KMS-11 (cell line): ENCODE measurements around the gene AKAP7.

Experiments used
- H2AFZ ChIP-seq: fragments of 200-600 bp; sonication (generic); 2 replicates; pipeline ENCODE4 v1.6.1; 2016; ENCODE audit warnings: antibody characterized with exemption, mixed run types, low read depth
- H3K27ac ChIP-seq: fragments of 200-600 bp; sonication (generic); 2 replicates; pipeline ENCODE4 v1.6.1; 2016; ENCODE audit warnings: mild to moderate bottlenecking, mixed run types
- H3K27me3 ChIP-seq: fragments of 200-600 bp; sonication (generic); 2 replicates; pipeline ENCODE4 v1.6.1; 2017; ENCODE audit warnings: mild to moderate bottlenecking, low read depth, mixed run types, moderate library complexity; ENCODE audit not compliant: insufficient read depth
- H3K36me3 ChIP-seq: fragments of 200-600 bp; sonication (generic); 2 replicates; pipeline ENCODE4 v1.6.1; 2017; ENCODE audit warnings: mild to moderate bottlenecking, mixed run types; ENCODE audit not compliant: insufficient read depth
- H3K4me1 ChIP-seq: fragments of 200-600 bp; sonication (generic); 2 replicates; pipeline ENCODE4 v1.6.1; 2016; ENCODE audit warnings: mild to moderate bottlenecking, low read depth, mixed run types; ENCODE audit not compliant: poor library complexity, severe bottlenecking
- H3K4me2 ChIP-seq: fragments of 200-600 bp; sonication (generic); 2 replicates; pipeline ENCODE4 v1.7.0; 2016; ENCODE audit warnings: mild to moderate bottlenecking, mixed run types
- H3K4me3 ChIP-seq: fragments of 200-600 bp; sonication (generic); IDR thresholded peaks from 2 replicates; pipeline ENCODE4 v1.6.1; 2017; ENCODE audit warnings: low read depth, low read length, mixed read lengths; ENCODE audit not compliant: insufficient read depth
- H3K79me2 ChIP-seq: fragments of 200-600 bp; sonication (generic); 2 replicates; pipeline ENCODE4 v1.6.1; 2016; ENCODE audit warnings: low read depth, mixed run types; ENCODE audit not compliant: insufficient read depth
- H3K9ac ChIP-seq: fragments of 200-600 bp; sonication (generic); 2 replicates; pipeline ENCODE4 v1.6.1; 2016; ENCODE audit warnings: mild to moderate bottlenecking, mixed run types
- H4K20me1 ChIP-seq: fragments of 200-600 bp; sonication (generic); 2 replicates; pipeline ENCODE4 v1.6.1; 2016; ENCODE audit warnings: mild to moderate bottlenecking, mixed run types; ENCODE audit not compliant: insufficient read depth
- TF ChIP-seq, protein P1 (sequence below): fragments of 200-600 bp; sonication (generic); conservative IDR thresholded peaks from 2 replicates; pipeline ENCODE4 v1.6.1; 2017; ENCODE audit warnings: low read depth, mild to moderate bottlenecking, antibody characterized with exemption, low read length, moderate library complexity, mixed read lengths

AKAP7 gene

GRCh38 chr6:131305037-131305850 is 170.0 kb downstream of the AKAP7 start:
- Histone ChIP-seq H3K9ac (no peak overlapping the region), H2AFZ (no peak overlapping the region), H3K4me2 (no peak overlapping the region), H3K36me3 (no peaks in the 10 kb centered on the region), H4K20me1 (no peaks in the 10 kb centered on the region), H3K27me3 (no peaks in the 10 kb centered on the region), H3K27ac (no peak overlapping the region), H3K4me3 (no peak overlapping the region), H3K4me1 (no peaks in the 10 kb centered on the region), H3K79me2 (no peaks in the 10 kb centered on the region)
- TF ChIP-seq, protein P1, sequence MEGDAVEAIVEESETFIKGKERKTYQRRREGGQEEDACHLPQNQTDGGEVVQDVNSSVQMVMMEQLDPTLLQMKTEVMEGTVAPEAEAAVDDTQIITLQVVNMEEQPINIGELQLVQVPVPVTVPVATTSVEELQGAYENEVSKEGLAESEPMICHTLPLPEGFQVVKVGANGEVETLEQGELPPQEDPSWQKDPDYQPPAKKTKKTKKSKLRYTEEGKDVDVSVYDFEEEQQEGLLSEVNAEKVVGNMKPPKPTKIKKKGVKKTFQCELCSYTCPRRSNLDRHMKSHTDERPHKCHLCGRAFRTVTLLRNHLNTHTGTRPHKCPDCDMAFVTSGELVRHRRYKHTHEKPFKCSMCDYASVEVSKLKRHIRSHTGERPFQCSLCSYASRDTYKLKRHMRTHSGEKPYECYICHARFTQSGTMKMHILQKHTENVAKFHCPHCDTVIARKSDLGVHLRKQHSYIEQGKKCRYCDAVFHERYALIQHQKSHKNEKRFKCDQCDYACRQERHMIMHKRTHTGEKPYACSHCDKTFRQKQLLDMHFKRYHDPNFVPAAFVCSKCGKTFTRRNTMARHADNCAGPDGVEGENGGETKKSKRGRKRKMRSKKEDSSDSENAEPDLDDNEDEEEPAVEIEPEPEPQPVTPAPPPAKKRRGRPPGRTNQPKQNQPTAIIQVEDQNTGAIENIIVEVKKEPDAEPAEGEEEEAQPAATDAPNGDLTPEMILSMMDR, result no peak

- no peaks in the 10 kb centered on the region for H3K4me1 ChIP-seq
- H3K27me3 ChIP-seq, result no peaks in the 10 kb centered on the region
- no peaks in the 10 kb centered on the region for H3K79me2 ChIP-seq
- H3K4me3 ChIP-seq, result no peak overlapping the region
- no peak overlapping the region for H3K27ac ChIP-seq
- no peak overlapping the region for H3K4me2 ChIP-seq
- H2AFZ ChIP-seq, result no peak overlapping the region
- no peaks in the 10 kb centered on the region for H4K20me1 ChIP-seq
- TF ChIP-seq, protein P1, result no peak
- H3K36me3 ChIP-seq, result no peaks in the 10 kb centered on the region
- H3K9ac ChIP-seq, result no peak overlapping the region
Measured at GRCh38 chr6:131309437-131309836, 174.2 kb downstream of the AKAP7 start.

DNA sequence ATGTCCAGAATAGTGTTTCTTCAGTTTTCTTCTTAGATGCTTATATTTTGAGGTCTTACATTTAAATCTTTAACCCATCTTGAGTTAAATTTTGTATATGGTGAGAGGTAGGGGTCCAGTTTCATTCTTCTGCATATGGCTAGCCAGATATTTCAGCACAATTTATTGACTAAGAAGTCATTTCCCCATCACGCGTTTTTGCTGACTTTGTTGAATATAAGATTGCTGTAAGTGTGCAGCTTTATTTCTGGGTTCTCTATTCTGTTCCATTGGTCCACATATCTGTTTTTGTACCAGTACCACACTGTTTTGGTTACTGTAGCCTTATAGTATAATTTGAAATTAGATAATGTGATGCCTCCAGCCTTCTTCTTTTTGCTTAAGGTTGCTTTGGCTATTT is 179.6 kb downstream of the AKAP7 start:
- H3K9ac ChIP-seq, result no peak overlapping the region
- no peak overlapping the region for H2AFZ ChIP-seq
- H3K79me2 ChIP-seq, result no peaks in the 10 kb centered on the region
- H3K36me3 ChIP-seq, result no peaks in the 10 kb centered on the region
- no peak overlapping the region for H3K27ac ChIP-seq
- no peaks in the 10 kb centered on the region for H3K4me1 ChIP-seq
- no peak overlapping the region for H3K4me3 ChIP-seq
- H3K27me3 ChIP-seq, result no peaks in the 10 kb centered on the region
- no peak overlapping the region for H3K4me2 ChIP-seq
- TF ChIP-seq, protein P1, result no peak
- H4K20me1 ChIP-seq, result no peaks in the 10 kb centered on the region

DNA sequence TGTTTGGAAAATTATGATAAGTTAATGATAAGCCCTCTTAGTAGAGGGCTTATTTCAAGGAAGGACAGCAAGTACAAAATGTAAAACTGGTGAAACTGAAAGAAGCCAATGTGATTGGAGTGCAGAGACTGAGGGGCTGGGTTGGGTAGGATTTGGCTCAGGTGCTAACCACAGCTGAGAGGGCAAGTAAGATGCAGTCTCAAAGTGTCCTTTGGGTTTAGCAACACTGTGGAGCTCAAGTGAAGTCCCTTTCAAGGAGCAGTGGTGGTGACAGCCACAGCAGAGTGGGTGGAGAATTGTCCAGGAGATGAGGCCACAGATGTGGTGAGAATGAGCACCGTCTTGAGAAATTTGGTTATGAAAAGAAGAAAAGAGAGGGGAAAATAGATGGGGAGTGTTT is 181.4 kb downstream of the AKAP7 start:
- H3K9ac ChIP-seq, result no peak overlapping the region
- TF ChIP-seq, protein P1, result no peak

More for the DNA sequence above, 181.4 kb downstream of the AKAP7 start:
- no peak overlapping the region for H3K4me3 ChIP-seq
- H3K4me1 ChIP-seq, result no peaks in the 10 kb centered on the region
- no peaks in the 10 kb centered on the region for H3K27me3 ChIP-seq
- no peaks in the 10 kb centered on the region for H3K36me3 ChIP-seq
- no peaks in the 10 kb centered on the region for H4K20me1 ChIP-seq
- H3K79me2 ChIP-seq, result no peaks in the 10 kb centered on the region
- no peak overlapping the region for H2AFZ ChIP-seq
- no peak overlapping the region for H3K4me2 ChIP-seq
- no peak overlapping the region for H3K27ac ChIP-seq
